Mucosa of stomach (tissue), 1 donor: ENCODE data around the gene ZC3H12C.

Experiments used
- H3K27me3 ChIP-seq: one replicate; pipeline ENCODE4 v1.7.0; 2013; ENCODE audit warnings: mild to moderate bottlenecking, low read length; ENCODE audit not compliant: control insufficient read depth, insufficient read depth
- H3K36me3 ChIP-seq: one replicate; pipeline ENCODE4 v1.7.0; 2013; ENCODE audit warnings: low read length; ENCODE audit not compliant: control insufficient read depth, insufficient read depth
- H3K4me1 ChIP-seq: one replicate; pipeline ENCODE4 v1.7.0; 2013; ENCODE audit warnings: mild to moderate bottlenecking, low read length; ENCODE audit not compliant: control insufficient read depth, insufficient read depth
- H3K4me3 ChIP-seq: one replicate; pipeline ENCODE4 v1.7.0; 2013; ENCODE audit warnings: low read length
- H3K9ac ChIP-seq: one replicate; pipeline ENCODE4 v1.7.0; 2013; ENCODE audit warnings: mild to moderate bottlenecking, low read length, moderate library complexity
- H3K9me3 ChIP-seq: one replicate; pipeline ENCODE4 v1.7.0; 2013; ENCODE audit warnings: mild to moderate bottlenecking, low read length, moderate library complexity; ENCODE audit not compliant: control insufficient read depth
- donor health status: Pancreatic carcinoma.

Gene ZC3H12C

GRCh38 chr11:110141812-110142211, 48.6 kb downstream of the ZC3H12C start:
- Histone ChIP-seq H3K36me3 (no peaks in the 10 kb centered on the region), H3K9ac (no peak overlapping the region), H3K4me3 (no peak overlapping the region), H3K9me3 (no peaks in the 10 kb centered on the region), H3K27me3 (no peaks in the 10 kb centered on the region), H3K4me1 (no peaks in the 10 kb centered on the region)

GRCh38 chr11:110147962-110148709, 54.9 kb downstream of the ZC3H12C start:
- H3K4me3 ChIP-seq: no peak overlapping the region
- H3K4me1 ChIP-seq: no peaks in the 10 kb centered on the region
- no peak overlapping the region for H3K9ac ChIP-seq
- H3K9me3 ChIP-seq: no peaks in the 10 kb centered on the region
- H3K36me3 ChIP-seq: no peaks in the 10 kb centered on the region
- no peaks in the 10 kb centered on the region for H3K27me3 ChIP-seq

GRCh38 chr11:110148775-110149744, 55.9 kb downstream of the ZC3H12C start:
- Histone ChIP-seq H3K4me3 (no peak overlapping the region), H3K9ac (no peak overlapping the region), H3K4me1 (no peaks in the 10 kb centered on the region), H3K36me3 (no peaks in the 10 kb centered on the region), H3K27me3 (no peaks in the 10 kb centered on the region), H3K9me3 (no peaks in the 10 kb centered on the region)

- Histone ChIP-seq H3K4me3 (no peak overlapping the region), H3K36me3 (no peaks in the 10 kb centered on the region), H3K9ac (no peak overlapping the region), H3K4me1 (no peaks in the 10 kb centered on the region), H3K27me3 (no peaks in the 10 kb centered on the region), H3K9me3 (no peaks in the 10 kb centered on the region)
These were observed 59.0 kb downstream of the ZC3H12C start for GRCh38 chr11:110152199-110152598.

- Histone ChIP-seq H3K4me1 (no peaks in the 10 kb centered on the region), H3K27me3 (no peaks in the 10 kb centered on the region), H3K9ac (no peak overlapping the region), H3K36me3 (no peaks in the 10 kb centered on the region), H3K4me3 (no peak overlapping the region), H3K9me3 (no peaks in the 10 kb centered on the region)
These were observed 60.3 kb downstream of the ZC3H12C start for GRCh38 chr11:110153474-110153873.

GRCh38 chr11:110156503-110156902, 63.3 kb downstream of the ZC3H12C start:
- H3K27me3 ChIP-seq: no peaks in the 10 kb centered on the region
- no peaks in the 10 kb centered on the region for H3K4me1 ChIP-seq
- H3K9me3 ChIP-seq: no peaks in the 10 kb centered on the region
- no peaks in the 10 kb centered on the region for H3K36me3 ChIP-seq
- no peak overlapping the region for H3K4me3 ChIP-seq
- H3K9ac ChIP-seq: no peak overlapping the region

- Histone ChIP-seq H3K4me1 (no peaks in the 10 kb centered on the region), H3K36me3 (no peaks in the 10 kb centered on the region), H3K9me3 (no peaks in the 10 kb centered on the region), H3K27me3 (no peaks in the 10 kb centered on the region), H3K9ac (no peak overlapping the region), H3K4me3 (no peak overlapping the region)
These were observed 65.4 kb downstream of the ZC3H12C start for GRCh38 chr11:110158317-110159200.

GRCh38 chr11:110159476-110159875, 66.3 kb downstream of the ZC3H12C start:
- Histone ChIP-seq H3K9ac (no peak overlapping the region), H3K27me3 (no peaks in the 10 kb centered on the region), H3K4me1 (no peaks in the 10 kb centered on the region), H3K4me3 (no peak overlapping the region), H3K36me3 (no peaks in the 10 kb centered on the region), H3K9me3 (no peaks in the 10 kb centered on the region)

- Histone ChIP-seq H3K4me1 (no peaks in the 10 kb centered on the region), H3K4me3 (no peak overlapping the region), H3K9me3 (no peaks in the 10 kb centered on the region), H3K9ac (no peak overlapping the region), H3K36me3 (no peaks in the 10 kb centered on the region), H3K27me3 (no peaks in the 10 kb centered on the region)
These were observed 66.8 kb downstream of the ZC3H12C start for GRCh38 chr11:110160016-110160415.

GRCh38 chr11:110160437-110160836, 67.2 kb downstream of the ZC3H12C start:
- Histone ChIP-seq H3K9me3 (no peaks in the 10 kb centered on the region), H3K36me3 (no peaks in the 10 kb centered on the region), H3K27me3 (no peaks in the 10 kb centered on the region), H3K4me3 (no peak overlapping the region), H3K4me1 (no peaks in the 10 kb centered on the region), H3K9ac (no peak overlapping the region)

- no peaks in the 10 kb centered on the region for H3K36me3 ChIP-seq
These were observed 67.9 kb downstream of the ZC3H12C start for GRCh38 chr11:110161061-110161460.

More at GRCh38 chr11:110161061-110161460, 67.9 kb downstream of the ZC3H12C start:
- H3K4me1 ChIP-seq: no peaks in the 10 kb centered on the region
- no peak overlapping the region for H3K9ac ChIP-seq
- no peaks in the 10 kb centered on the region for H3K27me3 ChIP-seq
- no peaks in the 10 kb centered on the region for H3K9me3 ChIP-seq
- no peak overlapping the region for H3K4me3 ChIP-seq
